HG02610 (cell line): ENCODE data around the gene TMEM116.

ENCODE experiments used
- ATAC-seq: cut with Tn5 transposase; IDR thresholded peaks from one replicate; pipeline ENCODE4 v1.9.1; 2021; ENCODE audit warnings: mild to moderate bottlenecking, moderate library complexity; ENCODE audit not compliant: unreplicated experiment

TMEM116 gene

DNA sequence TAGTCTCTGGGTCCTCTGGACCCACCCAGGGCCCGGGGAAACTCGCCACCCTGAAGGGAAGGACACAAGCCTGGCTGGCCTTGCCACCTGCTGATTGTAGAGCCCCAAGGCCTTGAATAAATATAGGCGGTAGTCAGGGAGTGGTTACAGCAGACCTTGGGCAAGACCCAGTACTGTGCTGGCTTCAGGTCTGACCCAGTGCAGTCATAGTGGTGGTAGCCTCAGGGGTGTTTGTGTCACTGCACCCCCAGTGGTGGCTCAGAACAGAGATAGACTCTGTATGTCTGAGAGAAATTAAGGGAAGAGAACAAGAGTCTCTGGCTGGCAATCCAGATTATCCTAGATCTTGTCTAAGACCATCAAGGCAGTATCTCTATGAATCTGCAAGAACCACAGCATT lies 107.5 kb downstream of the TMEM116 start:
- ATAC-seq: no peak

DNA sequence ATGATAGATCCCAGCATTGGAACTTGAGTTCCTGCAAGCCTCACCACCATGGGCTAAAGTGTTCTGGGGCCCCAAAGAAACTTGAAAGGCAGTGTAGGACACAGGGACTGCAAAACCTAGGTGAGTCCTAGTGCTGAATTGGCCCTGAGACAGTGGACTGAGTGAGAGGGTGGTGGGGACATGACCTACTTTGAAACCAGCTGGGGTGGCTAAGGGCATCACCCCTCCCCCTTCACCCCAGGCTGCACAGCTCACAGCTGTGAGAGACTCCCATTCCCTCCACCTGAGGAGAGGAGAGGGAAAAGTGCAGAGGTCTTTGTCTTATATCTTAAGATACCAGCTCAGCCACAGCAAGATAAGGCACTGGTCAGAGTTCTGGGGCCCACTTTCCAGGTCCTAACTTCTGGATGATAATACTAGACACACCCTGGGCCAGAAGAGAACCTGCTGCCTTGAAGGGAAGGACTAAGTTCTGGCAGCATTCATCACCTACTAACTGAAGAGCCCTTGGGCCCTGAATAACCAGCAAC lies 108.5 kb downstream of the TMEM116 start:
- no peak for ATAC-seq

DNA sequence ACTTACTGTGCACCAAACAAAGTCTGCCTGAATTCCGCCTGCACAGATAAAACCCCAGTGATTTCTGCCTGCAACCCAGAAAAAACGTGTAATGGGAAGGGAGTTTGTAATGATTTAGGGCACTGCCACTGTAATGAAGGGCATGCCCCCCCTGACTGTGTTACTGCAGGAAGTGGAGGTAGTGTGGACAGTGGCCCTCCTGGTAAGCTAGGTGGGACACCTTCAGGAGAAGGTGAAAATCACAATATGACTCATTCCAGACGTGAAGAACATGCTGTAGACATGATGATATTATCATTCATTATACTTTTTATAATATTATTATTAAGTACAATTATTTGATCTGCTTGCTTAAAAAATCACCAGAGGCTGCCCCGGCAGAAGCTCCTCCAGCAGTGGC lies 111.8 kb downstream of the TMEM116 start:
- ATAC-seq: no peak

DNA sequence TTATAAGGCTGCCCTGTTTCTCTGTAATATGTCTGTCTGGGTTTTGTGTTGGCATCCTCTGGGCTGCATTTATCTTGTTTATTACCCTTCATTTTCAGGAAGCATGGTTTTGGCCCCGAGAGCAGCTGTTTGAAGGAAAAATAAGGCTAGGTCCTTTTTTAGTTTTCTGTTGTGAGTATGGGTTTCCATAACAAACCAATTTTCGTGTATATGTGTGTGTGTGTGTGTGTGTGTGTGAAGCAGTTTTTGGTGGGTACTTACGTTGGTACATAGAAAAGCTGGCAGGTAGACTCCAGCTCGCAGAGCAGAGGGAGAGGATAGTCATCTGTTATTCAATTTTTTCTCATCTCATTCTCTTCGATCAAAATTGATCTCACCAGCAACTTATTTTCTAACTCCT lies 118.4 kb downstream of the TMEM116 start:
- no peak for ATAC-seq

DNA sequence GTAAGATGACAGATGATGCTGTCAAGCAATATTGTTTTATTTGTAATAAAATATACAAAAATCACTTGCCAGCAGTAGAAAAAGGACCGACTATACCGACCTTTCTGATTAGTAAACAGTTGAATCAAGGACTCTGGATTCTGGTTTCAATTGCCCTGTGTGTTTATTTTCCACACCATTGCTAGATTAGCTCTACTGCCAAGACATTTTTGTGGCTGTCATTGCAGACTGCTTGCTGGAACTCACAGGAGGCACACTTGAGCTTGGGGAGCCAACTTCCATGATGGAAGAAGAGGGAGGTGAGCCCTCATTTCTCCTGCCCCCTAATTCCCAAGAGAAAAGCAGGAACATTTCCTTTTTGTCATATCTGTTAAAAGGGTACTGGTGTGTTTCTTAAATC lies 119.7 kb downstream of the TMEM116 start:
- ATAC-seq: no peak

DNA sequence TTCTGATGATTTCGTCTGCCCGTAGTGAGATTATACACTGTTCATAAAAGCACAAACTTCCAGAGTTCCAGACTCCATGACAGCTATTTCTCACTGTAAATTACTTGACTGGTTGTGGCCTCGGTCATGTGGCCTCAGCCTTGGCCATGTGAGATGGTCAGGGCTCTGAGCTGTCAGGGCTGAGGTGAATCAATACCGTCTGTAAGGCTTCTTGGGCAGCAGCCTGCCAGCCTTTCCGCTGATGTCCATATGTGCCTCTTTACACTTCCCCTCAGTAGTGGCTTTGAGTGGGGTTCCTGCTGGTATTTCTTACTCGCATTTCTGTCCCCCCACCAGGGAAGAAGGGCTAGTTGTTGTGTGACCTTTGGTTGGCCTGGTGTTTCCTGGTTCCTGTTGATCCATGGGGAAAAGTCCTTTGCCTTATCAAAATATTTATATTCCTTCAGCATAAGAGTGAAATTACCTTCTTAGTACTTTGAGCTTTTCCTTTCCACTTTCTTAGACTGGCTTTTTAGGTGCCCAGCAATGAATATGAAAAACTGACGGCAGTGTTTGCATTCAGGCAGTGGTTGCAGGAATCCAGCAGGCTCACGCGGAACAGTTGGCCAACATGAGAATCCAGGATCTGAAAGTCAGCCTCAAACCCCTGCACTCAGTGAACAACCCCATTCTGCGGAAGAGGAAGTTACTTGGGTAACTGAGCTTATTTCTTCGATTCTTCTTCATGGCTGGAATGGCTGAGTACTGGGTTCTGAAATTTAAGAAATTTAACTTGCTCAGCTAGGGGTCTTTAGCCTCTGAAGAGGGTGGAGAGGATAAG lies 124.8 kb downstream of the TMEM116 start:
- no peak for ATAC-seq

DNA sequence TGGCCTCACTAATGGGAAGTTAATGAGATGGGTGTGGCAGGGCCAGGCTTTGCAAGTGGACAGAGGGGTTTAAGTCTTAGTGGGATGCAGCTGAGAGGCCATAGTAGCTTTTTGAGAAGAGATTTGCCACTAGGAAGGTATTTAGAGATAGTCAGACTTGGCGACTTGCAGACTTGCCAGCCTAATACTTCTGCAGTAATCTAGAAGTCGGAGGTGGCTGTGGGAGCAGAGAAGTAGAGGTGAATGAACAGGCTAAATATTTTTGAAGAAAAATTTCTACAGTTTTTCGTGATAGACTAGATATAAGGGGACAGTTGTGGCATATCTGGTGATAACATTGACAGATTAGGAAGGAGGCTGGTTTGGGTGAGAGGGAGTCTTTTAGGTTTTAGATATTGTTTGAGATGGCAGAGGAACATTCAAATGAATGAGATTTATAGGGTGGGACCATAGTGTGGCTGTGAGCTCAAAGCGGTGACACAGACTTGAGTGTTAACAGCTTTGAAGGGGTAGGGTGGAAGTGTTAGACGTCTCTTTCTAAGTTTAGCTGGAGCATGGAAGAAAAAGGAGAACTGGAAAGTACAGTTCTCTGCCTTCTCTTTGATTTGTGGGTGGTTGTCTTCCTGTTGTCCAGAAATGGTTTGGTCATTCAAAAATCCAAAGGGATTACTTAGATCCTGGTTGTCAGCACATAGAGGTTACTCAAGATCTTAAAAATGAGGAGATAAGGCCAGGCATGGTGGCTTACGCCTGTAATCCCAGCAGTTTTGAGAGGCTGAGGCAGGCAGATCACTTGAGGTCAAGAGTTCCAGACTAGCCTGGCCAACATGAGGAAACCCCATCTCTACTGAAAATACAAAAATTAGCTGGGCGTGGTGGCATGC lies 126.1 kb downstream of the TMEM116 start:
- ATAC-seq: no peak

DNA sequence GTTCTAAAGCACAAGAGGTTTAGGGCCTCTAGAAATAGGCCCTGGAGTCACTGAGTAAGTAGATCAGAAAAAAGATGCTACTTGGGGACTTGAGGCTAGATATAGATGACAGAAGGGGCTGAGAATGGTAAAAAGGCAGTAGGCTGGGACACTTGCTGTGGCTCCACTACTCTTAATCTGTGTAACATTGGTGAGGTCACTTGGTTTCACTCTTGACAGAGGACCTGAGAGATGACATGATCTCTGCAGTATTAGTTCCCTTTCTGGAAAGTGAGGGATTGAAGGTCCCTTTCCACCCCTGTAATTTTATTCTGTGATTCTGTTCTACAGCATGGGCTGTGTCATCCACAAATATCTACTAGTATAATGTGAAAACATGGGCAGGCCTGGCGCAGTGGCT lies 131.2 kb downstream of the TMEM116 start:
- peak; percentile 41 for ATAC-seq
